KMS-11 (cell line): ENCODE results near the gene EHD3.

ENCODE experiments used
- H2AFZ ChIP-seq: fragments of 200-600 bp; sonication (generic); 2 replicates; pipeline ENCODE4 v1.6.1; 2016; ENCODE audit warnings: antibody characterized with exemption, mixed run types, low read depth
- H3K27ac ChIP-seq: fragments of 200-600 bp; sonication (generic); 2 replicates; pipeline ENCODE4 v1.6.1; 2016; ENCODE audit warnings: mild to moderate bottlenecking, mixed run types
- H3K27me3 ChIP-seq: fragments of 200-600 bp; sonication (generic); 2 replicates; pipeline ENCODE4 v1.6.1; 2017; ENCODE audit warnings: mild to moderate bottlenecking, low read depth, mixed run types, moderate library complexity; ENCODE audit not compliant: insufficient read depth
- H3K36me3 ChIP-seq: fragments of 200-600 bp; sonication (generic); 2 replicates; pipeline ENCODE4 v1.6.1; 2017; ENCODE audit warnings: mild to moderate bottlenecking, mixed run types; ENCODE audit not compliant: insufficient read depth
- H3K4me1 ChIP-seq: fragments of 200-600 bp; sonication (generic); 2 replicates; pipeline ENCODE4 v1.6.1; 2016; ENCODE audit warnings: mild to moderate bottlenecking, low read depth, mixed run types; ENCODE audit not compliant: poor library complexity, severe bottlenecking
- H3K4me2 ChIP-seq: fragments of 200-600 bp; sonication (generic); 2 replicates; pipeline ENCODE4 v1.7.0; 2016; ENCODE audit warnings: mild to moderate bottlenecking, mixed run types
- H3K4me3 ChIP-seq: fragments of 200-600 bp; sonication (generic); IDR thresholded peaks from 2 replicates; pipeline ENCODE4 v1.6.1; 2017; ENCODE audit warnings: low read depth, low read length, mixed read lengths; ENCODE audit not compliant: insufficient read depth
- H3K79me2 ChIP-seq: fragments of 200-600 bp; sonication (generic); 2 replicates; pipeline ENCODE4 v1.6.1; 2016; ENCODE audit warnings: low read depth, mixed run types; ENCODE audit not compliant: insufficient read depth
- H3K9ac ChIP-seq: fragments of 200-600 bp; sonication (generic); 2 replicates; pipeline ENCODE4 v1.6.1; 2016; ENCODE audit warnings: mild to moderate bottlenecking, mixed run types
- H4K20me1 ChIP-seq: fragments of 200-600 bp; sonication (generic); 2 replicates; pipeline ENCODE4 v1.6.1; 2016; ENCODE audit warnings: mild to moderate bottlenecking, mixed run types; ENCODE audit not compliant: insufficient read depth
- TF ChIP-seq, protein P1 (sequence below): fragments of 200-600 bp; sonication (generic); conservative IDR thresholded peaks from 2 replicates; pipeline ENCODE4 v1.6.1; 2017; ENCODE audit warnings: low read depth, mild to moderate bottlenecking, antibody characterized with exemption, low read length, moderate library complexity, mixed read lengths

EHD3 gene

DNA sequence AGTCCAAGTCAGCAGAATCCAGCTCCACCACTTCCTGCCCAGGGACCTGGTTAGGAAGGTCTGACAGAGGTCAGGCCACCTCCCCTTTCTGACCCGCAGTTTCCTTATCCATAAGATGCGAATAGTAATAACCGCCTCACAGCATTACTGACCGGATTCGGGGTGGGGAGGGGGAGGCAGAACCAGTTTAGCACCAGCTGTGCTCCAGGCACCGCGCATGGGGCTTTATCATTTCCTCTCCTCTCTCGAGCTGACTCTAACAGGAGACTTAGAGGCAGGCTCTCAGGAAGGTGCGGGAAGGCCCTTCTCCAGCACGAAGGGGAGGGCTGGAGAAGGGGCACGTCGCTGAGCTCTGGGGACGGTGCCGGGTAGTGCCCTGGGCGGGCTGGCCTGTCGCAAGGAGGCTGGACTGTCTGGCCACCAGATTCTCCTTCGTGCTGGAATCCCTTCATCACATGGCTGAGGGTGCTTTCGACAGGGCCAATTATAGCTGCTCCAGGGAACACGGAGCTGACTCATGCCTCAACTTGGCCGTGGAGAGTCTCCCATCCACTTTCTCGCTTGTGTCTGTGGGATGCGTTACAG lies 5.7 kb downstream of the EHD3 start:
- Histone ChIP-seq H3K36me3 (no peaks in the 10 kb centered on the region), H4K20me1 (no peaks in the 10 kb centered on the region), H3K9ac (no peak overlapping the region), H3K79me2 (no peaks in the 10 kb centered on the region), H3K27me3 (no peaks in the 10 kb centered on the region), H3K4me2 (no peak overlapping the region), H3K4me1 (peaks cover 3% of the 10 kb centered on the region), H3K4me3 (no peak overlapping the region), H3K27ac (no peak overlapping the region), H2AFZ (no peak overlapping the region)
- TF ChIP-seq, protein P1, sequence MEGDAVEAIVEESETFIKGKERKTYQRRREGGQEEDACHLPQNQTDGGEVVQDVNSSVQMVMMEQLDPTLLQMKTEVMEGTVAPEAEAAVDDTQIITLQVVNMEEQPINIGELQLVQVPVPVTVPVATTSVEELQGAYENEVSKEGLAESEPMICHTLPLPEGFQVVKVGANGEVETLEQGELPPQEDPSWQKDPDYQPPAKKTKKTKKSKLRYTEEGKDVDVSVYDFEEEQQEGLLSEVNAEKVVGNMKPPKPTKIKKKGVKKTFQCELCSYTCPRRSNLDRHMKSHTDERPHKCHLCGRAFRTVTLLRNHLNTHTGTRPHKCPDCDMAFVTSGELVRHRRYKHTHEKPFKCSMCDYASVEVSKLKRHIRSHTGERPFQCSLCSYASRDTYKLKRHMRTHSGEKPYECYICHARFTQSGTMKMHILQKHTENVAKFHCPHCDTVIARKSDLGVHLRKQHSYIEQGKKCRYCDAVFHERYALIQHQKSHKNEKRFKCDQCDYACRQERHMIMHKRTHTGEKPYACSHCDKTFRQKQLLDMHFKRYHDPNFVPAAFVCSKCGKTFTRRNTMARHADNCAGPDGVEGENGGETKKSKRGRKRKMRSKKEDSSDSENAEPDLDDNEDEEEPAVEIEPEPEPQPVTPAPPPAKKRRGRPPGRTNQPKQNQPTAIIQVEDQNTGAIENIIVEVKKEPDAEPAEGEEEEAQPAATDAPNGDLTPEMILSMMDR: no peak

DNA sequence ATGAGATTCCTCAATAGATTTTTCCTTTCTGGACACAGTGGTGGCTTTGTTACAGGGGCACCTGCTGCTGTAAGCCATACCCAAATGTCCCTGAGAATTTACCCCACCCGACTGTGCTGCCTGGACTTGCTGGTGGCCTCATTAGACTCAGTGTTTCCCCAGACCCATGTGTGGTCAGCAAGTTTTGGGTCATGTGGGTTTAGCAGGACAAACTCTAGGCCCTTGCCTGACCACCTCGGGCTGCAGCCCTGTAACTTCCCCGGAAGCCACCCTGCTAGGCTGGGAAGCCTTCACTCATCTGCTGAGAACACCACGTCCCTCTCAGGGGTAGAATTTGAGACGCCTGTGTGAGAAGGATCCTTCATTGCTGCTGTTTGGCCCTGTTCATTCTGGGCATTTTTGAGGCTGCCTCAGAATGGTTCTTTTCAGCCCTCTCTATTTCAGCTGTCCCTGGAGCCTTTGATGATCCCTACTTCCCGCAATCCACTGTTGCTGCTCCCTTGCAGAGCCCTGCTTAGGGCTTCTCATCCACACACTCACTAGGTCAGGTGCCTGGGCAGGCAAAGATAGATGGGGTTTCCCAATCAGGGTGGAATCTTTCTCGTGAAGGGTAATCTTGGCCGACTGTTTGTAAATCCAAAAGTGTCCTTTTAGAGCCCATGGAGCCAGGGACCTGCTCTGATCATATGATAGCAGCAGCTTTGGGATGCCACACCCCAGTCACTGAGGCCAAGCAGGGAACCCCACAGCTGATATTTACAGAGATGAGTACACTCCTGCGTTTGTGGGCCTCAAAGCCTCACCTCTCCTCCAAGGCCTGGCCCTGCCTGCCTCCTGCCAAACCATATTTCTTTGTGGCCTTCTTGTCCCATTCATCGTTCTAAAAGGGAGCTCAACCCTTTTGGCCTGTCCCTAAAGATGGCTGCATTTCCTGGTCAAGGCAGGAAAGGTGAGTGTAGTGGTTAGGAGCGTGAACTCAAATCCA lies 6.7 kb downstream of the EHD3 start:
- no peaks in the 10 kb centered on the region for H4K20me1 ChIP-seq

DNA sequence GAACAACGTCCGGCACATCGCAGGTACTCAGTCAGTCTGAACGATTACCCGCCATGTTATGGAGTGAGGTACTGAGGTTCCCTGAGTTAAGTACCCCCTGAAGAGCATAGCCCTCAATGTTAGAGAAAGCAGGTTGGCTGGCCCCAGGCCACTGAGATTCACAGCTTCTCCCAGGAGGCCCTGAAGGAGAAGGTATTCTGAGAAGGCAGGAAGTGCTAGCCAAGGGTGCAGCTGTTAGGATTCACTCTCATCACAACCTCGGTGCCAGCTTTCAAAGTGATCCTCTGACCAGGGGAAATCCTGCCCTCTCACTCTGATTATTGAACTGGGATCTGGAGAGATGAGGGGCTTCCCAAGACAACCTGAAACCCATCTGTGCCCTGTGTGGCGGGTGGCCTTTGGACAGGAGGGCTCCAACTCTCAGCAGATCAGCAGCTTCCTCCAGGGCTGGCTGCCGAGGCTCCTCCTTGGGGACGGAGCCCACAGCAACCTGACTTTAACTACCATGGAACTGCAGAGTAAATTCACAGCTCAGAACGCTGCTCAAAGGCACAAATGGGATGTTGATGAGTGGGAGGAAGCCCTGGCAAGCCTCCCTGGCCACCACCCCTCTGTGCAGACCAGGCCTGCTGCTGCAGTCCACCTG lies 7.8 kb downstream of the EHD3 start:
- H4K20me1 ChIP-seq: no peaks in the 10 kb centered on the region
- no peaks in the 10 kb centered on the region for H3K79me2 ChIP-seq
- no peaks in the 10 kb centered on the region for H3K36me3 ChIP-seq
- H3K9ac ChIP-seq: no peak overlapping the region
- H2AFZ ChIP-seq: no peak overlapping the region
- no peak overlapping the region for H3K4me2 ChIP-seq
- TF ChIP-seq, protein P1: no peak
- no peaks in the 10 kb centered on the region for H3K27me3 ChIP-seq
- H3K4me3 ChIP-seq: no peak overlapping the region
- H3K27ac ChIP-seq: no peak overlapping the region
- peaks cover 3% of the 10 kb centered on the region for H3K4me1 ChIP-seq

More for the DNA sequence above, 6.7 kb downstream of the EHD3 start:
- Histone ChIP-seq H3K4me3 (no peak overlapping the region), H3K9ac (no peak overlapping the region), H3K27me3 (no peaks in the 10 kb centered on the region), H3K36me3 (no peaks in the 10 kb centered on the region), H3K27ac (no peak overlapping the region), H3K4me2 (no peak overlapping the region), H3K4me1 (peaks cover 3% of the 10 kb centered on the region), H3K79me2 (no peaks in the 10 kb centered on the region), H2AFZ (no peak overlapping the region)
- TF ChIP-seq, protein P1: no peak

DNA sequence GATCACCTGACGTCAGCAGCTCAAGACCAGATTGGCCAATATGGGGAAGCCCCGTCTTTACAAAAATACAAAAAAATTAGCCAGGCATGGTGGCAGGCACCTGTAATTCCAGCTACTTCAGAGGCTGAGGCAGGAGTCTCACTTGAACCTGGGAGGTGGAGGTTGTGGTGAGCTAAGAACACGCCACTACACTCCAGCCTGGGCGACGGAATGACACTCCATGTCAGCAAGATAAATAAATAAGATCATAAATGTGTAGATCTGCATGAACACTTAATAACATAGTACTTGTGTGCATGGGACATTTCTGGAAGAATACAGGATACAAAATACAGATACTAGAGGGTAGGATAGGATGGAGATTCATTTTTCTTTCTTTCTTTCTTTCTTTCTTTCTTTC lies 9.1 kb downstream of the EHD3 start:
- H2AFZ ChIP-seq: no peak overlapping the region
- TF ChIP-seq, protein P1: no peak
- no peak overlapping the region for H3K9ac ChIP-seq
- H3K36me3 ChIP-seq: no peaks in the 10 kb centered on the region
- H3K79me2 ChIP-seq: no peaks in the 10 kb centered on the region
- H4K20me1 ChIP-seq: no peaks in the 10 kb centered on the region
- peaks cover 3% of the 10 kb centered on the region for H3K4me1 ChIP-seq
- H3K4me2 ChIP-seq: no peak overlapping the region
- no peaks in the 10 kb centered on the region for H3K27me3 ChIP-seq
- no peak overlapping the region for H3K4me3 ChIP-seq
- H3K27ac ChIP-seq: no peak overlapping the region
